ENCODE measurements around the gene DUOXA2. TPM values are rescaled to one million over a fixed set of nuclear protein-coding genes. Genes with fewer than 3 reads are reported as not detected.

The DUOXA2 gene
- total and polyA plus RNA-seq, 8 donors: 0.11 to 0.25 (median 0.18) TPM; not detected in 3

DNA sequence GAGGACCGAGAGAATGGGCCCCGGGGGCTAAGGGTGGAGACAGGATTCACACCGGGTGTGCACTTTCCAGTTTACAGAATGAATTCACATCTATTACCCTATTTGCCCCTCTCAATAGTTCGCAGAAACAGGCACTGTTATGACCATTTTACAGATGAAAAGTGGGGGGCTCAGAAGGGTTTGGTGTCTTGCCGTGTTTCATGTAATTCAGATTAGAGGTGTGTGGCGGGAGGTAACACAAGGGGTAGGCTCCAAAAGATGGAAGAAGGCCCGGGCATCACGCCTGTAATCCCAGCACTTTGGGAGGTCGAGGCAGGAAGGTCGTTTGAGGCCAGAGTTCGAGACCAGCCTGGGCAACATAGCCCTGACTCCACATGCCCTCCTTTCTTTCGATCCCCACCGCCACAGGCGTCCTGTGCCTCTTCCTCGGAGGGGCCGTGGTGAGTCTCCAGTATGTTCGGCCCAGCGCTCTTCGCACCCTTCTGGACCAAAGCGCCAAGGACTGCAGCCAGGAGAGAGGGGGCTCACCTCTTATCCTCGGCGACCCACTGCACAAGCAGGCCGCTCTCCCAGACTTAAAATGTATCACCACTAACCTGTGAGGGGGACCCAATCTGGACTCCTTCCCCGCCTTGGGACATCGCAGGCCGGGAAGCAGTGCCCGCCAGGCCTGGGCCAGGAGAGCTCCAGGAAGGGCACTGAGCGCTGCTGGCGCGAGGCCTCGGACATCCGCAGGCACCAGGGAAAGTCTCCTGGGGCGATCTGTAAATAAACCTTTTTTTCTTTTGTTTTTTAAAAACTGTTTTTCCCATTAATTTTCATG is 3.4 kb downstream of the DUOXA2 start:
- H3K4me3 ChIP-seq: no peak overlapping the region
- no peak overlapping the region for H3K27ac ChIP-seq
- ATAC-seq (peak; percentile 6), DNase-seq (no peak)
- intact Hi-C loops (cut with DNase I): no loop called here
- H3K36me3 ChIP-seq: no peaks in the 10 kb centered on the region
- H3K4me1 ChIP-seq: peaks cover 11 to 35% of the 10 kb centered on the region in 2 donors
- peaks cover 55 to 70% of the 10 kb centered on the region in 2 donors for H3K27me3 ChIP-seq
- H3K9me3 ChIP-seq: no peaks in the 10 kb centered on the region
- TF ChIP-seq, protein P1, sequence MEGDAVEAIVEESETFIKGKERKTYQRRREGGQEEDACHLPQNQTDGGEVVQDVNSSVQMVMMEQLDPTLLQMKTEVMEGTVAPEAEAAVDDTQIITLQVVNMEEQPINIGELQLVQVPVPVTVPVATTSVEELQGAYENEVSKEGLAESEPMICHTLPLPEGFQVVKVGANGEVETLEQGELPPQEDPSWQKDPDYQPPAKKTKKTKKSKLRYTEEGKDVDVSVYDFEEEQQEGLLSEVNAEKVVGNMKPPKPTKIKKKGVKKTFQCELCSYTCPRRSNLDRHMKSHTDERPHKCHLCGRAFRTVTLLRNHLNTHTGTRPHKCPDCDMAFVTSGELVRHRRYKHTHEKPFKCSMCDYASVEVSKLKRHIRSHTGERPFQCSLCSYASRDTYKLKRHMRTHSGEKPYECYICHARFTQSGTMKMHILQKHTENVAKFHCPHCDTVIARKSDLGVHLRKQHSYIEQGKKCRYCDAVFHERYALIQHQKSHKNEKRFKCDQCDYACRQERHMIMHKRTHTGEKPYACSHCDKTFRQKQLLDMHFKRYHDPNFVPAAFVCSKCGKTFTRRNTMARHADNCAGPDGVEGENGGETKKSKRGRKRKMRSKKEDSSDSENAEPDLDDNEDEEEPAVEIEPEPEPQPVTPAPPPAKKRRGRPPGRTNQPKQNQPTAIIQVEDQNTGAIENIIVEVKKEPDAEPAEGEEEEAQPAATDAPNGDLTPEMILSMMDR (IDR thresholded peaks at IDR 0.05): no peak

DNA sequence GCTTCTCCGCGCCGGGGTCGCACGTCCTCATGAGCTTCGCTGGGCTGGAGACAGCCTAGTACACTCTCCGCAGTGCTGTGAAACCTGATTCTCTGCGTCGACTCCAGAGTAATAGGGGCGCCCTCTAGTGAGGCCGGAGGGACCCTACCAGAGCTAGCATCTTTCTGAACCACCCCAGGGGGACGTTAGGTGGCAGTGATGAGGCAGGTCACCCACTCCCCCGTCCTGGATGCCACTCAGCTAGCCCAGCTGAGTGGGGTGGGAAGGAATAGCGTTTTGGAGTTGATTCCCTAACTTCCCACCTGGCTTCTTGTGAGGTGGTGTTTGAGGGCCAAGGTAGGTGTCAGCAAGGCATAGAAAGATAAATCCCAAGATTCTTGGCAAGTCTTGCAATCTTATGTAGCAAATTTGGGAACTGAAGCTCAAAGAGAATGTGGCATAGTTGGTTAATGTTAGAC is 4.0 kb downstream of the DUOXA2 start:
- Histone ChIP-seq H3K4me3 (no peak overlapping the region), H3K27me3 (peaks cover 48 to 70% of the 10 kb centered on the region in 2 donors), H3K4me1 (peaks cover 11 to 32% of the 10 kb centered on the region in 2 donors), H3K36me3 (no peaks in the 10 kb centered on the region), H3K27ac (no peak overlapping the region), H3K9me3 (no peaks in the 10 kb centered on the region)
- ATAC-seq (peak; percentile 93), DNase-seq (peak; percentile 83 to 94 (median 86))
- TF ChIP-seq, protein P1 (IDR thresholded peaks at IDR 0.05): peak; percentile 92 to 98
- intact Hi-C loops (cut with DNase I): no loop called here

DNA sequence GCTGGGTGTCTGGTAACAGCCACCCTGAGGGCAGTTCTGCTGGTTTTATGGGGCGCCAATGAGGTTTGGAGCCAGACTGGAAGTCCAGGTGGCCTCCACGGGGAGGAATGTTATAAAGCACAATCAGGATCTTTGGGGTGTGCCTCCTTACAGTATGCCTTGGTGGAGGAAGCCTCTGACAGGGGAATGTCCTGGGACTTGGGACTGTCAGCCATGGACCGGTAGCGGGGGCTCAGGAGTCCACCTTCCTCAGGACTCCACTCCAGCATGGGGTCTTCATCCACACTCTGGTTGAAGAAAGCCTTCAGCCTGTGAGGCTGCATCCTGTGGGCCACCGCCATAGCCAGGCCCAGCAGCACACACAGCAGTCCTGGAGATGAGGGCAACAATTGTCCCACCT is 4.9 kb downstream of the DUOXA2 start:
- TF ChIP-seq, protein P1 (IDR thresholded peaks at IDR 0.05): no peak
- Histone ChIP-seq H3K4me1 (peaks cover 11 to 32% of the 10 kb centered on the region in 2 donors), H3K27ac (no peak overlapping the region), H3K36me3 (no peaks in the 10 kb centered on the region), H3K27me3 (peaks cover 40 to 63% of the 10 kb centered on the region in 2 donors), H3K4me3 (no peak overlapping the region), H3K9me3 (no peaks in the 10 kb centered on the region)
- DNase-seq (no peak), ATAC-seq (no peak)
- intact Hi-C loops (cut with DNase I): no loop called here

DNA sequence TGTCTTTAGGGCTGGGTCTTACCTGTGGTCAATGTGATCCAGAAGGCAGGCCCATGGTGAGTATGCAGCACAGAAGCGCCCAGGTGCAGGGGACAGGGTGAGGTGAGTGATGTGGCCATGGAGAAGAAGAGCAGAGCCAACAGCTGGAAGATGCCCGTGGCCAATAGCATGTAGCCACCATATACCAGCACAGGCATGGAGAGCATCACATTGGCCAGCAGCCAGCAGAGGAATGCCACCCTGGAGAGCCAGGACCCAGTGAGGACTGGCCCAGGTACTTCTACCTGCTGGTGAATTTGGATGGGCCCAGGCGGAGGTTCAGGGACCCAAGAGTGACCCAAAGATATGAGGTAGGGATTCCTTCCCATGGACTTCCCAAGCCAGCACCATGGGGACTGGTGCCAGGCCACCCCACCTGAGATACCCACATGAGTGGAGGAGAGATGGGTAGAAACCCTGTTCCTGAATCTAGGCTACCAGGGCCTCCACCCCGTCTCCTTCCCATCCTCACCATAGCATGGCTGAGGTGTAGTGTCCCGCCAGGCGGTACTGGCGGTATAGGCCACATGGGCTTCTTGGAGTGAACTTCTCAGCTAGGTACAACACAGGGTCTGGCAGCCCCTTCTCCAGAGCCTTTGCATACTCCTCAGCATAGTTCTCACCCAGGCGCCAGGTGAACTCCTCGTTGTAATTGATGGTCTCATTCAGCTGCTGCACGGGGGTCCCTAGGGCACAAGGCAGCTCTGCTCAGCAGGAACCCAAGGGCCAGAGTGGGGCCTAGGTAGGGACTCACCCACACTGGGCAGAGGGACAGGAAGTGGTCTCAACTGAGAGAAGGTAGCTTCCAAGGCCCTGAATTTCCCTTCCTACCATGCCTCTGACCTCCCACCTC is 6.2 kb downstream of the DUOXA2 start:
- intact Hi-C loops (cut with DNase I): no loop called here
- ATAC-seq (no peak), DNase-seq (no peak)
- no peak overlapping the region for H3K4me3 ChIP-seq
- no peak overlapping the region for H3K27ac ChIP-seq
- H3K36me3 ChIP-seq: no peaks in the 10 kb centered on the region
- peaks cover 11 to 29% of the 10 kb centered on the region in 2 donors for H3K4me1 ChIP-seq
- H3K27me3 ChIP-seq: peaks cover 26 to 59% of the 10 kb centered on the region in 2 donors
- H3K9me3 ChIP-seq: no peaks in the 10 kb centered on the region
- TF ChIP-seq, protein P1 (IDR thresholded peaks at IDR 0.05): no peak

DNA sequence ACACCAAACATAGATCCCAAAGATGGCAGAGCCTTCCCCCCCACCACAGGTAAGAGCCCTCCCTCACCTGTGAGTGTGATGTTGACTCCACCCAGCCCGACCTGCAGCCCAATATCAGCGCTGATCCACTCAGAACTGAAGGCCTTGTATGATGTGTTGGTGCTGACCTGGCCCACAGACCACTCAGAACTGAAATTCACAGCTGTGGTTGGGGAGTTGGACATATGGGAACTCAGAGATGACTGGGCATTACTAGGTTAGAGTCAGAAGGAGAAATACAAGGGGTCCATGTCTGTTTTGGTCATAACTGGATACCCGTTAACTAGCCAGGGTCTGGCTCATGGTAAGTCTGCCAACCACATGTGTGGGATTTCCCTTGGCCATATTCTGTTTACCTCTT is 6.9 kb downstream of the DUOXA2 start:
- no peak overlapping the region for H3K4me3 ChIP-seq
- no peak for ATAC-seq
- DNase-seq: peak in 1 of 4 donors; percentile 28
- no peaks in the 10 kb centered on the region for H3K9me3 ChIP-seq
- intact Hi-C loops (cut with DNase I): no loop called here
- H3K27ac ChIP-seq: no peak overlapping the region
- TF ChIP-seq, protein P1 (IDR thresholded peaks at IDR 0.05): no peak
- peaks cover 11 to 29% of the 10 kb centered on the region in 2 donors for H3K4me1 ChIP-seq
- H3K27me3 ChIP-seq: peaks cover 20 to 57% of the 10 kb centered on the region in 2 donors
- H3K36me3 ChIP-seq: no peaks in the 10 kb centered on the region

Measured in left lung (tissue), 10 donors.